SU-DHL-6 (cell line): Measurements from ENCODE around the gene IFNA2.

Experiments
- EZH2phosphoT487 ChIP-seq: fragments of 200-600 bp; sonication (generic), shearing (Covaris generic); conservative IDR thresholded peaks from 2 replicates; pipeline ENCODE4 v1.6.1; 2018; ENCODE audit warnings: mild to moderate bottlenecking, antibody characterized with exemption, low read length, moderate library complexity, mixed read lengths
- TF ChIP-seq, protein P1 (sequence below): fragments of 200-600 bp; sonication (generic); IDR thresholded peaks from one replicate; pipeline ENCODE4 v1.5.1; 2017; ENCODE audit warnings: antibody characterized with exemption, mild to moderate bottlenecking, low read length, moderate library complexity; ENCODE audit not compliant: insufficient read depth, poor library complexity, severe bottlenecking

DNA sequence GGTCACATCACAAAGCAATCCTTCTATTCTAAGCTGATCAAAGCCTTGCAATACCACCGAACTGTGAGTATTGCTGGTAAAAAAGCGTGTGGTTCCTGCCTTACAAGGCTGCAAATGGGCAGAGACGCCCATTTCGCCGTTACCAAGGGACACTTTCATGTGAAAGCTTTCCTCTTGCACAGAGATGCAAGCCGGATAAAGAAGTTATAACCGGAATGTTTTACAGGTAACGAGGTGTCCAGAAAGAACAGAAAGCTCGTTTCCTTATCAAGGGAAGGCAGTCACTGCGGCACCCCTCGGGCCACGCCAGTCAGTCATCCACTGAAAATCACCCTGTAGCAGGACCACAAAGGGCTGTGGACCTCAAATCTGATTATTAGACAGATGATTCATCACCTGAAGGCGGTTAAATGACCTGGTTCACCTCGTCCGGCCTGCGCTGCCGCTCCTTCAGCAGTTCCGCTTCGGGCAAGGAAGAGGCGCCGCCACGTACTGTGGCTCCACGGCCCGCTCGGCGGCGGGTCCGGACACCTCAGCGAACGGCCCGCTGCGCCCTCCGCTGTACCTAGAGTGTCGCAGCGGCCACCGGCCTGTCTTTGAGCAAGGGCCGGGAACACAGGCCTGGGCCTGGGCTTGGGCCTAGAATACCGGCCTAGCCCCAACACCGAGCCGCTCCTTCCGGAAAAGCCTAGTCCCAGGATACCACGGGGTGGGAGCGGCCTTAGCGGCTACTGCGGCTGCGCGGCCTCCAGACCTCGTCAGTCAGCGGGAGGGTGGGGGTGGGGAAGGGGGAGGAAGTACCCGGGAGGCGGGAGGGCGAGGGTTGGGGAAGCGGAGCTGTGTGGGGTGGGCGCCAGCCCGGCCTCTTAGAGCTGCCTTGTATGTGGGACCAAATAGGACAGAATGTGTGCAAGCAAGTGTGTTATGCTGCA is 50.2 kb downstream of the IFNA2 start, which contains the start of gene KLHL9:
- TF ChIP-seq, protein P1, sequence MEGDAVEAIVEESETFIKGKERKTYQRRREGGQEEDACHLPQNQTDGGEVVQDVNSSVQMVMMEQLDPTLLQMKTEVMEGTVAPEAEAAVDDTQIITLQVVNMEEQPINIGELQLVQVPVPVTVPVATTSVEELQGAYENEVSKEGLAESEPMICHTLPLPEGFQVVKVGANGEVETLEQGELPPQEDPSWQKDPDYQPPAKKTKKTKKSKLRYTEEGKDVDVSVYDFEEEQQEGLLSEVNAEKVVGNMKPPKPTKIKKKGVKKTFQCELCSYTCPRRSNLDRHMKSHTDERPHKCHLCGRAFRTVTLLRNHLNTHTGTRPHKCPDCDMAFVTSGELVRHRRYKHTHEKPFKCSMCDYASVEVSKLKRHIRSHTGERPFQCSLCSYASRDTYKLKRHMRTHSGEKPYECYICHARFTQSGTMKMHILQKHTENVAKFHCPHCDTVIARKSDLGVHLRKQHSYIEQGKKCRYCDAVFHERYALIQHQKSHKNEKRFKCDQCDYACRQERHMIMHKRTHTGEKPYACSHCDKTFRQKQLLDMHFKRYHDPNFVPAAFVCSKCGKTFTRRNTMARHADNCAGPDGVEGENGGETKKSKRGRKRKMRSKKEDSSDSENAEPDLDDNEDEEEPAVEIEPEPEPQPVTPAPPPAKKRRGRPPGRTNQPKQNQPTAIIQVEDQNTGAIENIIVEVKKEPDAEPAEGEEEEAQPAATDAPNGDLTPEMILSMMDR = no peak
- no peak for TF ChIP-seq EZH2phosphoT487
